Stimulated activated naive CD4-positive, alpha-beta T cell treated with Interleukin-2 at 50 U/mL for 16 hours (primary cell): ENCODE data around the gene IFNE.
"Not testable (repeated sequence)": the region's sequence is repeated elsewhere in the genome, so short reads cannot be mapped to it uniquely, and the experiment has no call there.

Experiments used
- DNase-seq: peaks from one replicate; lab custom pipeline; 2025; lab: John Stamatoyannopoulos, UW

The IFNE gene

DNA sequence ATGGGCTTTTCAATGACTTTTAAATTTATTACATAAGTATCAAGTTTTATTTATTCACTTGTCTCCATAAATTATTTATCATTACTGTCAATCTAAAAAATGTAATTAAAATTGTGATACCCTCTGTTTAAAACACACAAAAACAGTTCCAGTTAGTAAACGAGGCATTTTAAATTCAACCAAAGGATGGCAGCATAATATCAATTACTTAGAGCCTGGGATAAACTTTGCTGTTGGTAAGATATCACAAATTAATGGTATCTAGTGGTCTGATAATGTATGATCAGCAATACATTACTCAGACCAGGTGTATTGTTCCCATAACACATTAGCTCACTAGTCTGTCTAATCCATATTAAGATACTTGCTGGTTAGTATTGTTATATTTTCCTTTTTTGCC lies 9.6 kb upstream of the IFNE start:
- no peak for DNase-seq

DNA sequence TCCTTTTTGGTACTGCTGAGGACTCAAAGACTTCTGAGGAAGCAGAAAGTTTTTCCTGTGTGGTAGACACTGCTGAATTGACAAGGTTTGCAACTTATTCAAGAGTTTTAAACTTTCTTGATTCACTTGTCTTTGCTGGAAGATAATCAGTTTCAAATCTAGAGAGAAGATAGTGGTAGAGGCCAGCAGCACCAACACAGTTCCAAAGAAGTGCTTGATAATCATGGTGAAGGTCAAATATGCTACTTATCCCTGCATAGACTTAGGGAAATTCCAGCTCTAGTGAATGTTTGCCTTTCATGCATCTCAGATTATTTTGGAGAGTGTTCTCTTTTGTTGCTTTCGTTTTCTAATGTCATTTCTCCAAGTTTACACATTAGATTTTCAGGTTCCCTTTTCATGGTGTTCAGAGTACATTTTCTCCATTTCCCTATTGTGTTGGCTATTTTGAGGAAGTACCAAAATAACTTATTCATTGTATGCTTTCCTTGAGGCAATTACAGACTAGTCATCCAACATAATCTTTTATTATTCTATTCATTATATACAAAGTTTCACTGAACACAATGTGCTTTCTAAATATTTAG lies 550 bp downstream of the IFNE start:
- DNase-seq: no peak

DNA sequence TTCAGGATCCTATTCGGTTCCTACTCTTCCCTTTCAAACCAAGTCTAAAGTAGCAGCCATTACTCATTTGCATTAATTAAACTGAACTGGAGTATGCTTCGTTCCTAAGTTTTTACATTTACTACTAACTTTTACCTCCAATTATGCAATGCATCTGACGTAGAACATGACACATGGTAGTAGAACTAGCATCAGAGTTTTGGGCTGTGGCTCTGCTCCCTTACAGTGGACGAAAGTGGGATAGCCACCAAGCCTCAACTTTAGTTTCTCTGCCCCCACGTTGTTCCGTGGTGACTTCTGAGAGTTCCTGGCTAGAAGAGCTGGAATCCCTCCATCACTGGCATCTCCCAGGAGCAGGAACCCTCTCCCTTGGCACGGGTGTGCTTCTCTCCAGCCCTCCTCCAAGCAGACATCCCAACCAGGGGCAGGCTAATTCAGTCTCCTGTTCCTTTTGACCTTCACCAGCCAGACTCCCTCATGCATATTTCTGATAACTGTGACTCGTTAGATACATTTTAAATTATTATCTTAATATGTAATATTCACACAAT lies 2.9 kb downstream of the IFNE start:
- DNase-seq: no peak

DNA sequence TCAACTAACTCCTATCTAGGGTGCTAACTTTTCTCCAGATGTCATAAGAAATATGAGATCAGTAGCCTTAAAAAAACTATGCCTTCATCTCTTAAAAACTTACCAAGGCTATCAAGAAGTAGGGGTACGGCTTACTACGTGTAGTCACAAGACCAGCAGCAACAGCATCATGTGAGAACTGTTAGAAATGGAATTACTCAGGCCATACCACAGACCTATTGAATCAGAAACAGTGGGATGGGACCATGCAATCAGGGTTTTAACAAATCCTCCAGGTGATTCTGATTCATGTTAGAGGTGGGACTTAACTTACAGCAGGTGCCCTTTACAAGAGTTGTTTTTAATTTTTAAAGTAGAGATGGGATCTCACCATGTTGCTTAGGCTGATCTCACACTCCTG lies 4.6 kb downstream of the IFNE start:
- no peak for DNase-seq

DNA sequence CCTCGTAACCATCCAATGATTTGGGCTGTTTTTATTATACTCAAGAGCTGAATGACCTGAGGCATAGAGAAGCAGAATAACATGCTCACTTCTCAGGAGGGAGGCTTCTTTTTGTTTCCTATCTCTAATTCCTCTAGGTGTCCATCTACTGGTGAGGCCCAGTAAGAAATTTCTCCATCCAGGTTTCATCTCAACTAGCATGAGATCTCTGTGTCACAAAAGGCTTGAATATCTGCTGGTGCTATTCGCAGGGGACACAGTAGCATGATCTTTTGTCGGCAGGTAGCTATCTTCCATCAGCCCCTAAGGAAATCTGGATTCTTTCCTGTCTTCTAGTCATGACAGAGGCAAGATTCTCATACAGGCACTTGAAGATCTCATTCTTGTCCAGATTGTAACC lies 8.9 kb downstream of the IFNE start:
- no peak for DNase-seq

DNA sequence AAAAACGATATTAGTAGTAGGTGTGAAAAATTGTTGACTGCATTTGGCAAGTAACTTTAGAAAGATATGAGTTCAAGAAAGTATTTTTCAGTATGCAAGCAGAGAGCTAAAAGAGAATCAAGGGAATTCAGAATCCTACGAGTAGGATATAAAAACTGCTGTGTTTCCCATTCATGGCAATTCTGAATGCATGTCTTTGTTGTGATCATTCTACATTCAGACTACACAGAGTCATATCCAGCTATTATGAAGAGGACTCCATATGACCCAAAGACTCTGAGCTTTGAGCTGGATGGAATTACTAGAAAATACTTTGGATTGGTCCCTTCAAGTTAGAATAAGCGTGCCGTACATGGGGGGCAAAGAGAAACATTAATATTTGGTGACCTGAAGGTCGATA lies 12.0 kb downstream of the IFNE start:
- DNase-seq: no peak

DNA sequence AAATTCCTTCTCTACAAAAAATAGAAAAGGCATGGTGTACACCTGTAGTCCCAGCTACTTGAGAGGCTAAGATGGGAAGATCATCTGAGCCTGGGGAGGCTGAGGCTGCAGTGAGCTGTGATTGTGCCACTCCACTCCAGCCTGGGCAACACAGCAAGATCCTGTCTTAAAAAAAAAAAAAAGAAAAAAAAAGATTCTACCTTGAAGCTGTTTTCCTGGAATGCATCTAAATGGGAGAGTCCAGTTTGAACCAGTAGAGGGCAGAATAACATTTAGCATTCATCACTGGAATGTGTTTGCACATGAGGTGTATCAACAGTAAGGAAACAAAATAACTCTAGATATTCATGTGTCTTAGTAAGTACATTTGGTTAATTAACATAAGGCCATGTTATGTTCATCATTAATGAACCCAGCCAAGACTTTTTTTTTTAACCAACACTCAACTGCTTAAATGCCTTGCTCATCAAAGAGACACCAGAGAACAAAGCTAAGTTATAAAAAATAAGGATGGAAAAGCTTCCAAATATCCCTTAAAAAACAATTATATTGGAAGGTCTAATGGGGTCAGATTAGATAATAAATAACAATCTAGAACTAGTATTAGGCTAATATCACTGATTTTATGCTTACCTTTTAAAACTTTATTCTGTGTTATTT lies 16.1 kb downstream of the IFNE start:
- no peak for DNase-seq

DNA sequence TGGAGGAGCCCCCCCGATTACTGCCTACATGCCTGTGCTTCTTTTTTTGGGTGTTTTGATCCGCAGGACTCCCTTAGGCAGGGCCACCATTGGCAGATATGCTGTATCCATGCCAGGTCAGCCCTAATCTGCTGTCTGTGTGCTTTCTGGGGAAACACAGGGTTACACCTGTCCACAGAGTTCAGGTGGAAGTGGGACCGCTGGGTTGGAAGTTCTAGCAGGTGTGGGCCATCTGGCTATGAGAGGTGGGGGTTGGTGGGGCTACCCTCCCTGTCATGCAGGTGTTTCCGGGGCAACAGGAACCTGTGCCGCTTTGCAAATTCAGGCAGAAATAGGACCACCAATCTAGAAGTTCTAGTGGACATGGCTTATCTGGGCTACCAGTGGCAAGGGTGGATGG lies 17.0 kb downstream of the IFNE start:
- DNase-seq: no peak

DNA sequence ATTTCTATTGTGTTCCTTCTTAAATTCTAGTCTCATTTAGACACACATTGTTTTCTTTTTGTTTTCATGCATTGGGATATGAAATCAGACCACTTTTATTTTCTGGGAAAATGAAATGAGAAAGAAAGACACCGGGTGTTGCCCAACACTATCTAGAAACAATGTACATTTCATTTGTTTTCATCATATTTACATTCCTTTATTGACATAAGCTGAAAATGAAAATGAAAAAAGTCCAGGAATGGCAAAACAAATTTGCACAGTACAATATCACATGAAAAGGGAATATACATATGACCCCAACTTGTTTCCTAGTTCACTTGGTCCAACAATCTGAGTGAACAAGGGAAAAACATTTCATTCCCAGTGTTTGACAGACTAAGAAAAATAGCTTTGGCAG lies 20.7 kb downstream of the IFNE start:
- DNase-seq: no peak

DNA sequence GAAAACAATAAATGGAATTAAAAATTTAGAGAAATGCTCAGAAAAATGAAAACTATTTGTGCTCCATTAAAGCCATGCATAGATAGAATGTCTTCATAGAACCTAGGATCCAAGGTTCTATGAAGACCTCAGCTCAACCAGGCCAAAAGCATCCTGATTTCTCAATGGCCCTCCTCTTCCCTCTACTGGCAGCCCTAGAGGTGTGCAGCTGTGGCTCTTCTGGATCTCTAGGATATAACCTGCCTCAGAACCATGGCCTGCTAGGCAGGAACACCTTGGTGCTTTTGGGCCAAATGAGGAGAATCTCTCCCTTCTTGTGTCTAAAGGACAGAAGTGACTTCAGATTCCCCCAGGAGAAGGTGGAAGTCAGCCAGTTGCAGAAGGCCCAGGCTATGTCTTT lies 26.8 kb downstream of the IFNE start:
- DNase-seq: no peak

DNA sequence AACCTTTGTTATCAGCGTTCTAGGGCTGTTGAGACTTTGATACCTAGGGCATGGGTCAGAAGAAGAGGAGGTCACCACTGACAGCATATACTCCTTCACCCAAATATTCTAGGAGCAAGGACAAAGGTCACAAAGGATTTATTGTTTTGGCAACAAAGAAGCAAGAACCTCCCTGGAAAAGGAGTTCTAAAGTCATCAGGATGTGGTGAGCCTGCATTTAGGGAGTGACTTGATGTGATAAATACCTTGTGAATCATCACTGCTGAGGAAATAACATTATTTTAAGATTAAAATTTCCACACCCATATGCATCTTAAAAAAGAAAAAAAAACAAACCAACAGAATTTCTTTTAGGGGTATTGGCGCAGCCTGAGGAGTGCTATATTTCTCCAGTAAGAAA lies 28.0 kb downstream of the IFNE start:
- DNase-seq: no peak

DNA sequence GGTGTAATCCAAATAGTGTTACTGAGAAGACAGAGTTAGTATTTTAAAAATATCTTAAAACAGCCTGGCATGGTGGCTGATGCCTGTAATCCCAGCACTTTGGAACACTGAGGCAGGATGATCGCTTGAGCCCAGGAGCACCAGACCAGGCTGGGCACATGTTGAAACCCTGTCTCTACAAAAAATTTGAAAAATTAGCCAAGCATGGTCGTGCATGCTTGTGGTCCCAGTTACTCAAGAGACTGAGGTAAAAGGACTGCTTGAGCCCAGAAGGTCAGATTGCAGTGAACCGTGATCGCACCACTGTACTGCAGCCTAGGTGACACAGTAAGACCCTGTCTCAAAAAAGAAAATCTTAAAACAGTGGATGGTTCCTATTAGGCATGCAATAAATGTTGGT lies 29.4 kb downstream of the IFNE start:
- no peak for DNase-seq

DNA sequence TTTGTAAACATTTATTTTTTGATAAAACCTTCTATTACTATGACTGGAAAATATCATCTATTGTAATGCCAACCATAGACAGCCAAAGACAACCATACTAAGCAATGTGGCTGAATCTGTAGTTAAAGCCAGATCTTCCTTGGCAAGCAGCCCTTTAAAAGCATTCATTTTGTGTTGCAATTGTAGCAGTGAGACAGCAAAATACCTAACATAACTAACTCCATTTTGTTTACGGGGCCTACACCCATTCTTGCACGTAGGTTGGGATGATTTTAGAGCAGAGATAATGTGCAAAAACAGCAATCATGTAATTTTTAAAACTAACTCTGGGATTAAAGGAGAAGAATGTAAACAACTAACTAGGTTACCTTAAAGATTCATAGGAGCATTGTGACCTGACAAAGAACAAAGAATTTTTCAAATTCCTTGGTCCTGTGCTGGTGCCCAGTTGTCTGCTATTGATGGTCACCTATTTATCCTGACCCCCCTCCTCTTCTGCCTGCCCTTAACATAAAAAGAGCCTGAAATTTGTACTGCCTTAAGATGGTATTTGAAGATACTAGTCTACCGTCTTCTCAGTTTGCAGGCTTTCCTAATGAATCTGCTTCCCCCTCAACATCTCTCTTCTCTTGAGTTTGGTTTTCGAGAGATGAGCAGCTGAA lies 31.2 kb downstream of the IFNE start:
- no peak for DNase-seq

DNA sequence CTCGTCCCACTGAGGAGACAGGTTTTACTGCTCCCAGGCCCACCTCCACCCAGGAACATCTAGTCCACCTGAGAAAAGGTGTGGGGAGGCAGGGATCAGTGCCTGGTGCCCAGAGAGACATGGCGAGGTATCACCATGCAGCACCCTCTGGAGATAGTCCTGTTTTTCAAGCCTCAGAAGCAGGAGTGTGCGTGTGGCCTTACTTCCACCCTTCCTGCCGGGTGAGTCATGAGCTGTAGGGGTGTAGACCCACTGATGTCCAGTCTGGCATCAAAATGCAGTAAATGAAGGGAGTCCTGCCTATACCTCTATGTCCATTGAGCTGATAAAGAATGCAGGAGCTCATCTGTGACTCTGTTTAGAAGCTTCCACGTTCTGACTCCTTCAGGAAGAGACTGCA lies 32.8 kb downstream of the IFNE start:
- not testable (repeated sequence) for DNase-seq

DNA sequence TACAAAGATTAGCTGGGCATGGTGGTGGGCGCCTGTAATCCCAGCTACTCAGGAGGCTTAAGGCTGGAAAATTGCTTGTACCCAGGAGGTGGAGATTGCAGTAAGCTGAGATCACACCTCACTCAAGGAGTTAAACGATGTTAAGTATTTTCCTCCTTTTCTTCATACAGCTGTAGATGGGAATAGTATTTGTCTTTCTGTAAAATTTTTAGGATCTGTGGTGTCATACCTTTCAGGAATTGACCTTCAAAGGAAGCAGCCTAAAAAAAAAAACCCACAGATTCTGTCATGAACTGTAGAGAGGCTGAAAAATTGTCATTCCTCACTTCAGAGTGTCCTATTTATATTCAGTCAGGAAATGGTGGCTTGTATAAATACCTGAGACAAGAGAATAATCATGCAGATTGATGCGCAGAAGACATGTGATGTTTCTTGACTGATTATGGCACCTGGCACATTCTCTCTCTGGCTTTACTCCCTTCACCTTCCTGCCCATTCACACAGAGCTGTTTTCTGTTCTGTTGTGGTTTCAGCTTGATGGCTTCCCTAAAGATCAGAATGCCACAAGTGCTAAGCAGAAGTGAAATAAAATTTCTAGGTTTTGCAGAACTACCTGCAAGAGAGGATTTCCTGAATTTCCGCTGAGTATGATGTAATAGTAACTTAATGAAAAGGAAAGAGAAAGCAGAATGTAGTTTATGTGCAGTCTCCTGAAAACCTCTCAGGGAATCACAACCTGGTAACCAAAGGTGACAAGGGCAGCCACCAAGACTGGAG lies 38.1 kb downstream of the IFNE start:
- no peak for DNase-seq

DNA sequence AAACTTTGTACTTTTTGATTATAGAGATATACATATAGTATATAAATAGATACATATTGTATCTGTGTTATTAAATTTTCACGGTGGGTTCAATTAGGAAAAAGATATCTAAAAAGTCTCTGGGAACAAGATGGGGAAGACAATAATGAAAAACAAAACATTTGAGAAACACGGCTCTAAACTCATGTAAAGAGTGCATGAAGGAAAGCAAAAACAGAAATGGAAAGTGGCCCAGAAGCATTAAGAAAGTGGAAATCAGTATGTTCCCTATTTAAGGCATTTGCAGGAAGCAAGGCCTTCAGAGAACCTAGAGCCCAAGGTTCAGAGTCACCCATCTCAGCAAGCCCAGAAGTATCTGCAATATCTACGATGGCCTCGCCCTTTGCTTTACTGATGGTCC lies 42.0 kb downstream of the IFNE start, which contains the start of gene IFNA1:
Gene IFNA1, plus strand, starts transcription at position 301 of the 400 bp plus-strand sequence. Its CDS starts 69 bp downstream, at position 370.
- DNase-seq: no peak

DNA sequence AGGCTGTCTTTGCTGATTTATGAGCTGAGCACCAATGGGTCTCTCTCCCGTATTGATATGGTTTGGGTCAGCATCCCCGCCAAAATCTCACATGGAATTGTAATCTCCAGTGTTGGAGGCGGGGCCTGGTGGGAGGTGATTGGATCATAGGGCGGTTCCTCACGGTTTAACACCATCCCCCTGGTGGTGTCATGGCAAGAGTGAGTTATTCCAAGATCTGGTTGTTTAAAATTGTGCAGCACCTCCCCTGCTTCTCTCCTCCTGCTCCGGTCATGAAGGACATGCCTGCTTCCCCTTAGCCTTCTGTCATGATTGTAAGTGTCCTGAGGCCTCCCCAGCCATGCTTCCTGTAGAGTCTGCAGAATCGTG lies 47.1 kb downstream of the IFNE start:
- not testable (repeated sequence) for DNase-seq

DNA sequence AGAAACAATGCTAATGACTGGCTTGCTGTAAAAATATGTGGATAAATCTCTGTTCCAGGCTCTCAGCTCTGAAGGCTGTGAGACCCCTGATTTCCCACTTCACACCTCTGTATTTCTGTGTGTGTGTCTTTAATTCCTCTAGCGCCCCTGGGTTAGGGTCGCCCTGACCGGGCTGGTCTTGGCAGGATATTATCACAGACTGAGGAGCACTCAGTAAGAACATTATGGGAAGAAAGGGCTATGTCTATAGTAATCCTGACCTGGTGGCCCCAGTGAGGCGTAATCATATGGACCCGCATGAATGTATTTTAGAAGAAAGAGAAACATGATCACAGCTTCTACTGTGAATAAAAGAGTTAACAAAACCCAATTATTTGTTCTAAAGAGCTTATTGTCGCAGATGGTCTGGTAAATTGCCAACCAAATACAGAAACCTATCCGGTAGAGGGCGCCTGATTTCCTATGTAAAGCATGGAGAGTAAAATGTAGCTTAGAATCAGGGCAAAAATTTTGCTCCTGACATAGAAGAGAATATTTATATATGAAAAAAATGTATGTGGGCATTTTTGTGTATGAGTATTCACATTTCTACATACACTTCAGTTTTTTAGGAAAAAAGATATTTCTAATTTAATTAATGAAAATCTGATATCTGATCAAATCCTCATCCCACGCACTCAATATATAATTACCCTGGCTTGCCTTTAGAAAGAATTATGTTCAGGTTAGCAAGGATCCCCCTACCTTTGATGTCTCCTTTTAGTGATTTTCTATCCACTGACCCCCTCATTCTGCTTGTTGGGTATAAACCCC lies 47.7 kb downstream of the IFNE start:
- peak; percentile 13 for DNase-seq

DNA sequence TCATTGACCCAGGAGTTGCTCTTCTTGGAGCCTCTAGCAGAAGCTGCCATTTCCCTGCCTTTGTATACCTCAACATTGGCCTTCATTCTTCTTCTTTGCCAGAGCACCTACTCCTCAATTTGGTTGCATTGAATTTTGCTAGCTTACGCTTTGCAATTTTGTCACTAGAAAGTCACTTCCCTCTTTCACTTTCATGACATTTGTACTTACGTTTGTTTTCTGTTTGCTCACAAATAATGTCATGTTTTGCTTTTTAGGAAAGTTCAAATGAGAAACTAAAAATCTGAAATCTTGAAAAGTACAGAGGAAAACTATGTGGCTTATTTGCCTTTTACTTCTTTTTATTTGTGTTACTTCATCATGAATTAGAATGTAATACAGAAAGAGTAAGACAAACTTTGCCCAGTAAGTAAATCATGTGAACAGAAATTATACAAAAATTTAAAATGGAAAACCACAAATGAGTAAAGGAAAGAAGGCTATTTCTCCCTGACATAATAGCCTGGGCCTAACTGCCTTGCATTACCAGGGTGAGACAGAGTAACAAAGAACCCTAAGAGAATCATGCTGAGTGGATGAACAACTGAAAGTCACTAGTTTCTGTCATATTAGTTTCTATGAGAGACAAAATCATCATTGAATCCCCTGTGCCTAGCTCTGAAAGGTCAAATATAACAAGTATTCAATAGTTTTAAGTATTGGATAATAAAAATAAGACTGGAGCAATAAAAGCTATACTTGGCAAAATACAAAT lies 49.3 kb downstream of the IFNE start:
- no peak for DNase-seq
